ENCODE measurements around the gene IMPDH2.

DNA sequence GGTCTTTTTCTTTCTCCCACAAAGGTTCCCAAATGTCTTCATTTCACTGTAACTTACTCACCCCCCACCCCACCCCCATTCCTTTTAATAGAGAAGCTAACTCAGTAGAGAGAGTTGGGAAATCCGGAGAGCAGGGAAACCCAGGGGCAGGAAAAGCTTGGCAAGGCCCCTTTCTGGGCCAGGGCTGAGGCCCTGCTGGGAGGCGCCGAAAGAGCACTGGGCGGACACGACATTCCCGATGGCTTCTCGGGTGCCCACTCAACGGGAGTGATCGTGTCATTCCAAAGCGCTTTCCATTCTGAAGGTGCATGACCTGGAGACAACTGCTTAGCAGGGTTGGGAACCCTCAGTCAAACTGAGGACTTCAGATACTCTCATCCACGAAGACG is 9.3 kb downstream of the IMPDH2 start:
- TF ChIP-seq, protein P1, sequence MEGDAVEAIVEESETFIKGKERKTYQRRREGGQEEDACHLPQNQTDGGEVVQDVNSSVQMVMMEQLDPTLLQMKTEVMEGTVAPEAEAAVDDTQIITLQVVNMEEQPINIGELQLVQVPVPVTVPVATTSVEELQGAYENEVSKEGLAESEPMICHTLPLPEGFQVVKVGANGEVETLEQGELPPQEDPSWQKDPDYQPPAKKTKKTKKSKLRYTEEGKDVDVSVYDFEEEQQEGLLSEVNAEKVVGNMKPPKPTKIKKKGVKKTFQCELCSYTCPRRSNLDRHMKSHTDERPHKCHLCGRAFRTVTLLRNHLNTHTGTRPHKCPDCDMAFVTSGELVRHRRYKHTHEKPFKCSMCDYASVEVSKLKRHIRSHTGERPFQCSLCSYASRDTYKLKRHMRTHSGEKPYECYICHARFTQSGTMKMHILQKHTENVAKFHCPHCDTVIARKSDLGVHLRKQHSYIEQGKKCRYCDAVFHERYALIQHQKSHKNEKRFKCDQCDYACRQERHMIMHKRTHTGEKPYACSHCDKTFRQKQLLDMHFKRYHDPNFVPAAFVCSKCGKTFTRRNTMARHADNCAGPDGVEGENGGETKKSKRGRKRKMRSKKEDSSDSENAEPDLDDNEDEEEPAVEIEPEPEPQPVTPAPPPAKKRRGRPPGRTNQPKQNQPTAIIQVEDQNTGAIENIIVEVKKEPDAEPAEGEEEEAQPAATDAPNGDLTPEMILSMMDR (IDR thresholded peaks at IDR 0.05), result no peak
- TF ChIP-seq EZH2 (IDR thresholded peaks at IDR 0.05), result no peak

Measured in neural progenitor cell (in vitro differentiated cells).